ENCODE measurements around the gene SLC38A6. TPM values are rescaled to one million over a fixed set of nuclear protein-coding genes. Genes with fewer than 3 reads are reported as not detected.
"Not testable (repeated sequence)": the region's sequence is repeated elsewhere in the genome, so short reads cannot be mapped to it uniquely, and the experiment has no call there.

Gene SLC38A6
- total RNA-seq, 2 donors from 2014 or later: 5.9 to 9.3 TPM

GRCh38 chr14:61089126-61089750 lies 108.2 kb downstream of the SLC38A6 start:
- Histone ChIP-seq H3K9me3 (no peaks in the 10 kb centered on the region), H3K4me3 (no peak overlapping the region), H3K36me3 (replicated peaks in 1 of 2; ENCODE audit: insufficient read depth in 1 of 2, low read depth in 2 of 2) (no peaks in the 10 kb centered on the region), H3K27ac (no peak overlapping the region), H3K27me3 (no peaks in the 10 kb centered on the region), H3K4me1 (no peaks in the 10 kb centered on the region)
- ATAC-seq: no peak
- DNase-seq: no peak
- TF ChIP-seq POLR2A (IDR thresholded peaks at IDR 0.05): no peak
- TF ChIP-seq CTCF (IDR thresholded peaks at IDR 0.05): no peak
- 89% methylated on average over 2 of the region's 2 CpGs for WGBS, 2 donors
- intact Hi-C loops (cut with DNase I): no loop called here

- intact Hi-C loops (cut with DNase I): no loop called here
- H3K27me3 ChIP-seq: no peaks in the 10 kb centered on the region
- no peaks in the 10 kb centered on the region for H3K9me3 ChIP-seq
- WGBS, 2 donors: 76 to 81% methylated on average over 7 of the region's 7 CpGs
- no peaks in the 10 kb centered on the region for H3K36me3 ChIP-seq (replicated peaks in 1 of 2; ENCODE audit: insufficient read depth in 1 of 2, low read depth in 2 of 2)
- DNase-seq (no peak), ATAC-seq (no peak)
- H3K4me1 ChIP-seq: no peaks in the 10 kb centered on the region
- H3K27ac ChIP-seq: no peak overlapping the region
- TF ChIP-seq POLR2A (IDR thresholded peaks at IDR 0.05) (no peak), CTCF (IDR thresholded peaks at IDR 0.05) (no peak)
- H3K4me3 ChIP-seq: no peak overlapping the region
Observed at GRCh38 chr14:61090432-61091216, 109.6 kb downstream of the SLC38A6 start.

- intact Hi-C loops (cut with DNase I): no loop called here
- H3K4me3 ChIP-seq: no peak overlapping the region
- no peak overlapping the region for H3K27ac ChIP-seq
- no peaks in the 10 kb centered on the region for H3K36me3 ChIP-seq (replicated peaks in 1 of 2; ENCODE audit: insufficient read depth in 1 of 2, low read depth in 2 of 2)
- no peaks in the 10 kb centered on the region for H3K27me3 ChIP-seq
- H3K4me1 ChIP-seq: no peaks in the 10 kb centered on the region
- DNase-seq (no peak), ATAC-seq (no peak)
- WGBS, 2 donors: 52 to 82% methylated on average over 2 of the region's 2 CpGs
- H3K9me3 ChIP-seq: no peaks in the 10 kb centered on the region
- no peak for TF ChIP-seq CTCF (IDR thresholded peaks at IDR 0.05)
- TF ChIP-seq POLR2A (IDR thresholded peaks at IDR 0.05): no peak
Observed at GRCh38 chr14:61091657-61092273, 110.7 kb downstream of the SLC38A6 start.

- ATAC-seq; H3K9me3 ChIP-seq; H3K27me3 ChIP-seq; DNase-seq; H3K27ac ChIP-seq; intact Hi-C loops (cut with DNase I); H3K4me1 ChIP-seq; H3K4me3 ChIP-seq; H3K36me3 ChIP-seq (replicated peaks in 1 of 2; ENCODE audit: insufficient read depth in 1 of 2, low read depth in 2 of 2): not testable (repeated sequence)
- WGBS, 2 donors: 83 to 91% methylated on average over 10 to 15 of the region's 15 CpGs
Observed at GRCh38 chr14:61098096-61098495, 117.1 kb downstream of the SLC38A6 start.

- Histone ChIP-seq H3K27ac (no peak overlapping the region), H3K4me3 (no peak overlapping the region), H3K4me1 (no peaks in the 10 kb centered on the region), H3K9me3 (no peaks in the 10 kb centered on the region), H3K36me3 (replicated peaks in 1 of 2; ENCODE audit: insufficient read depth in 1 of 2, low read depth in 2 of 2) (no peaks in the 10 kb centered on the region), H3K27me3 (no peaks in the 10 kb centered on the region)
- ATAC-seq: no peak
- intact Hi-C loops (cut with DNase I): no loop called here
- no peak for TF ChIP-seq POLR2A (IDR thresholded peaks at IDR 0.05)
- no peak for TF ChIP-seq CTCF (IDR thresholded peaks at IDR 0.05)
- DNase-seq: no peak
Observed at GRCh38 chr14:61098721-61099120, 117.7 kb downstream of the SLC38A6 start.

Measured in body of pancreas (tissue), 4 donors.